Measurements from ENCODE around the gene ZNF836. TPM values are rescaled to one million over a fixed set of nuclear protein-coding genes. Genes with fewer than 3 reads are reported as not detected.

The ZNF836 gene
- total RNA-seq, 4 donors from 2014 or later = 5.8 to 15.1 (median 7.3) TPM

GRCh38 chr19:52155596-52156359 is 15.6 kb downstream of the ZNF836 start:
- TF ChIP-seq, protein P1, sequence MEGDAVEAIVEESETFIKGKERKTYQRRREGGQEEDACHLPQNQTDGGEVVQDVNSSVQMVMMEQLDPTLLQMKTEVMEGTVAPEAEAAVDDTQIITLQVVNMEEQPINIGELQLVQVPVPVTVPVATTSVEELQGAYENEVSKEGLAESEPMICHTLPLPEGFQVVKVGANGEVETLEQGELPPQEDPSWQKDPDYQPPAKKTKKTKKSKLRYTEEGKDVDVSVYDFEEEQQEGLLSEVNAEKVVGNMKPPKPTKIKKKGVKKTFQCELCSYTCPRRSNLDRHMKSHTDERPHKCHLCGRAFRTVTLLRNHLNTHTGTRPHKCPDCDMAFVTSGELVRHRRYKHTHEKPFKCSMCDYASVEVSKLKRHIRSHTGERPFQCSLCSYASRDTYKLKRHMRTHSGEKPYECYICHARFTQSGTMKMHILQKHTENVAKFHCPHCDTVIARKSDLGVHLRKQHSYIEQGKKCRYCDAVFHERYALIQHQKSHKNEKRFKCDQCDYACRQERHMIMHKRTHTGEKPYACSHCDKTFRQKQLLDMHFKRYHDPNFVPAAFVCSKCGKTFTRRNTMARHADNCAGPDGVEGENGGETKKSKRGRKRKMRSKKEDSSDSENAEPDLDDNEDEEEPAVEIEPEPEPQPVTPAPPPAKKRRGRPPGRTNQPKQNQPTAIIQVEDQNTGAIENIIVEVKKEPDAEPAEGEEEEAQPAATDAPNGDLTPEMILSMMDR (IDR thresholded peaks at IDR 0.05) = no peak
- ATAC-seq (ENCODE audit: low FRiP score) = no peak
- no peak for DNase-seq (ENCODE audit: low spot score)

- ATAC-seq (ENCODE audit: low FRiP score) = no peak
- no peak for DNase-seq (ENCODE audit: low spot score)
- TF ChIP-seq, protein P1 (IDR thresholded peaks at IDR 0.05) = no peak
Observed at GRCh38 chr19:52148256-52148655, 23.2 kb downstream of the ZNF836 start.

- no peak for DNase-seq (ENCODE audit: low spot score)
Observed at GRCh38 chr19:52142001-52142595, 29.3 kb downstream of the ZNF836 start.

GRCh38 chr19:52141203-52141602 is 30.2 kb downstream of the ZNF836 start:
- ATAC-seq (ENCODE audit: low FRiP score) (no peak), DNase-seq (ENCODE audit: low spot score) (no peak)
- TF ChIP-seq, protein P1 (IDR thresholded peaks at IDR 0.05) = no peak

More at GRCh38 chr19:52142001-52142595, 29.3 kb downstream of the ZNF836 start:
- no peak for ATAC-seq (ENCODE audit: low FRiP score)
- TF ChIP-seq, protein P1 (IDR thresholded peaks at IDR 0.05) = no peak

GRCh38 chr19:52140032-52140710 is 31.2 kb downstream of the ZNF836 start:
- peak; percentile 100 for ATAC-seq (ENCODE audit: low FRiP score)
- DNase-seq (ENCODE audit: low spot score) = peak; percentile 92
- TF ChIP-seq, protein P1 (IDR thresholded peaks at IDR 0.05) = no peak

DNA sequence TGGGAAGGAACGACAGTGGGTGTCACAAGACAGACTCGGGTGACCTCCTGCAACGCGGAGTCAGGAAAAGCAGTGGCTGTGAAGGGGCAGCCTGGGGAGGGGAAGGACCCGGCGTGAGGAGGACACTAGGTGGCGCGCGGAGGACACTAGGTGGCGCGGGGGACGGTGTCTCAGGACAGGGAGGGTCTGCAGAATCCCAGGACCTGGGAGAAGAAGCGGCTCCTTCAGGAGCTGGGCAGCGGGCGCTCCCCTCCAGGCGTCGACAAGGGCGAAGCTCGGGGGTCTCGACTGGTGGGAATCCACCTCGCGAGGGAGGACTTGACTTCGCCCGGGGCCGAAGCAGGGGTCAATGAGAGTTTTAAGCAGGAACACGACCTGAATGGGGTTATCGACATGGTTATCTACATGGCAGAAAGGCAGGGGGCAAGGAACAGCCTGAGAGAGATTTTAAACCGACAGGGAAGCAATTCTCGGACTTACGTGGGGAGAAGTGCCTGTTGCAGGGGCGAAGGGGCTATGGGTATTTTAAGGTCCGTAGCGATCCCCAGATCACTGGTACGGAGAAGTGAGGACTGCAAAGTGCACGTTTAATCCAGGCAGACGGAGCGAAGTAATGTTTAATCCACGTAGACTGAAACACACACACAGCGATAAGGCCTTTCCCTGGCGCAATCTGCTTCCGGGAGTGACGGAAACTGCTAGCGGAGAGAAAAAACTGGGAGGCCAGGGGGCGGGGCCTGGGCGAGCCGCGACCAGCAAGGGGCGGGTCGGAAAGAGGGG is 32.0 kb downstream of the ZNF836 start, which contains the start of gene ZNF616:
ZNF616 (minus strand) TSS at position 687 of the 780 bp plus-strand sequence. CDS start 9,426 bp downstream, outside the sequence.
- DNase-seq (ENCODE audit: low spot score) (peak; percentile 72), ATAC-seq (ENCODE audit: low FRiP score) (peak; percentile 68)
- TF ChIP-seq, protein P1 (IDR thresholded peaks at IDR 0.05) = peak in 1 of 3 donors; percentile 61

All from omental fat pad (tissue), 4 donors.